ENCODE data around the gene HMGCR.

DNA sequence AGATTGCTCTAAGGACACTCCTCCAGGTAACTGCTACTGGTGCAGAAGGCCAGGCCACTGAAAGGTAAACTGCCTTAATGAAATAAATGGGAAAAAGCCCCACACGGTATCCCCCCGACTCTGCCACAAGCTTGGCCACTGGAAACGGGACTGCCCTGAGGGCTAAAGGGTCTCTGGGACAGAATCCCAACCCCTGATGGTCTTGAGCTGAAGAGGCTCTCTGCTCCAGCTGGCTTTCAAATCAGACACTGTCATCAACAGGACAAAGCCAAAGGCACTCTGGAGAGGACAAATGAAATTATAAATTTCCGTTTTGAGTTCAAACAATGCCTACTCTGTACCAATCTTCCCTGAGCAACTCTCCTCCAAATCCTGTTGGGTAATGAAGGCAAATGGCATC lies 33.6 kb upstream of the HMGCR start:
- TF ChIP-seq, protein P1, sequence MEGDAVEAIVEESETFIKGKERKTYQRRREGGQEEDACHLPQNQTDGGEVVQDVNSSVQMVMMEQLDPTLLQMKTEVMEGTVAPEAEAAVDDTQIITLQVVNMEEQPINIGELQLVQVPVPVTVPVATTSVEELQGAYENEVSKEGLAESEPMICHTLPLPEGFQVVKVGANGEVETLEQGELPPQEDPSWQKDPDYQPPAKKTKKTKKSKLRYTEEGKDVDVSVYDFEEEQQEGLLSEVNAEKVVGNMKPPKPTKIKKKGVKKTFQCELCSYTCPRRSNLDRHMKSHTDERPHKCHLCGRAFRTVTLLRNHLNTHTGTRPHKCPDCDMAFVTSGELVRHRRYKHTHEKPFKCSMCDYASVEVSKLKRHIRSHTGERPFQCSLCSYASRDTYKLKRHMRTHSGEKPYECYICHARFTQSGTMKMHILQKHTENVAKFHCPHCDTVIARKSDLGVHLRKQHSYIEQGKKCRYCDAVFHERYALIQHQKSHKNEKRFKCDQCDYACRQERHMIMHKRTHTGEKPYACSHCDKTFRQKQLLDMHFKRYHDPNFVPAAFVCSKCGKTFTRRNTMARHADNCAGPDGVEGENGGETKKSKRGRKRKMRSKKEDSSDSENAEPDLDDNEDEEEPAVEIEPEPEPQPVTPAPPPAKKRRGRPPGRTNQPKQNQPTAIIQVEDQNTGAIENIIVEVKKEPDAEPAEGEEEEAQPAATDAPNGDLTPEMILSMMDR (IDR thresholded peaks at IDR 0.05): no peak
- no peak for TF ChIP-seq EZH2 (IDR thresholded peaks at IDR 0.05; ENCODE audit: borderline replicate concordance, insufficient read depth, low read depth, low read length, poor library complexity, severe bottlenecking)

All from B cell (primary cell).